Upper lobe of left lung (tissue), 6 donors: ENCODE data around the gene WLS. TPM values are rescaled to one million over a fixed set of nuclear protein-coding genes. Genes with fewer than 3 reads are reported as not detected.

Source experiments
- ATAC-seq, 2 donors: fragments of 200-7000 bp; cut with Tn5 transposase; one replicate each; pipeline ENCODE4 v1.9.1; 2022; ENCODE audit warnings: mild to moderate bottlenecking in 2 of 2, moderate library complexity in 2 of 2; ENCODE audit not compliant: low FRiP score in 2 of 2
- DNase-seq, 2 donors: peaks; one replicate each; pipeline ENCODE4 v3.0.0-alpha.2; 2019 to 2020
- H3K27ac ChIP-seq, 4 donors: fragments of 200-600 bp; sonication (generic); one replicate each; pipeline ENCODE4 v1.5.1; 2016 to 2019
- H3K27me3 ChIP-seq, 4 donors: fragments of 200-600 bp; sonication (generic); one replicate each; pipeline ENCODE4 v1.5.1; 2017 to 2019
- H3K36me3 ChIP-seq, 4 donors: fragments of 200-600 bp; sonication (generic); one replicate each; pipeline ENCODE4 v1.5.1; 2016 to 2019
- H3K4me1 ChIP-seq, 4 donors: fragments of 200-600 bp; sonication (generic); one replicate each; pipeline ENCODE4 v1.5.1; 2018 to 2019
- H3K4me3 ChIP-seq, 4 donors: fragments of 200-600 bp; sonication (generic); one replicate each; pipeline ENCODE4 v1.5.1; 2017 to 2019; ENCODE audit warnings: mild to moderate bottlenecking in 2 of 4, moderate library complexity in 1 of 4
- H3K9me3 ChIP-seq, 4 donors: fragments of 200-600 bp; sonication (generic); one replicate each; pipeline ENCODE4 v1.5.1; 2018 to 2019
- EP300 ChIP-seq, 4 donors: sonication (generic); formaldehyde crosslinking; IDR thresholded peaks; one replicate each; pipeline ENCODE4 v1.5.1; 2017; ENCODE audit warnings: antibody characterized with exemption in 4 of 4, control low read depth in 2 of 4
- POLR2A ChIP-seq, 4 donors: fragments of 450-650 bp; IDR thresholded peaks; one replicate each; pipeline ENCODE4 v1.5.1; 2016 to 2017; ENCODE audit warnings: antibody characterized with exemption in 4 of 4, mild to moderate bottlenecking in 2 of 4
- POLR2AphosphoS5 ChIP-seq, 2 donors: sonication (generic); formaldehyde crosslinking; IDR thresholded peaks; one replicate each; pipeline ENCODE4 v1.5.1; 2017; ENCODE audit warnings: antibody characterized with exemption in 2 of 2
- WGBS, 2 donors: methylation state at CpG; one replicate each; pipeline ENCODE4 v1.1.5; 2017 to 2018; 5-methylcytosine and 5-hydroxymethylcytosine counted together
- total RNA-seq, 6 donors: library from RNA; depleted of rRNA in 4 of 6; stranded (reverse); fragments of >200 nt in 4 of 6; gene quantifications; one replicate each; pipeline versions ENCODE4 v1.1.0 to v1.2.1, GENCODE V29; 2016 to 2021
- TF ChIP-seq, protein P1 (sequence below), 6 experiments: fragments of 450-650 bp in 4 of 6; fragments of 200-600 bp in 2 of 6; sonication (generic) in 2 of 6; IDR thresholded peaks; one replicate each; pipeline ENCODE4 v1.5.1; 2016 to 2019; ENCODE audit warnings: antibody characterized with exemption in 6 of 6
- donor health status: DM: no; HTN: no; CAD: no; lungs with moderate emphysema.
- donor health status: DM: no; HTN: yes; CAD: no; lungs with severe emphysema.

WLS gene
- total RNA-seq, 6 donors from 2014 or later, result 33.5 to 113 (median 61.3) TPM

DNA sequence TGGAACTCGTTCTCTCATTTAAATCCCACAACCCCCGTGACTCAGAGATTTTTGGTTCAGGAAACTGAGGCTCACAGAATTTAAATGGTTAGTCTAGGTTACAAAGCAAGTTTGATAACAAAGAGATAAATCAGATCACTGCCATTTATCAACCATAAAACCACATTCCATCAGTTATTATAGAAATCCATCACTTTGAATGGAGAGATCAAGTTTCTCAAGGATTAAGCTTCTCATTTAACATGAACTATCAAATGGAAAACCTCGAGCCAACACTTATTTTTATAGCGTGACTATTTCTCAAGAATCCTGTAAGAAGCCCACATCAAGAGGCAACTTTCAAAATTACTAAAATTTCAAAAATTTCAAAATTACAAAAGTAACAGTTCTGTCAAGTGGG, 11.9 kb downstream of the WLS start:
- Histone ChIP-seq H3K4me3 (no peak overlapping the region), H3K27ac (no peak overlapping the region), H3K36me3 (no peaks in the 10 kb centered on the region), H3K4me1 (peaks cover 3 to 13% (median 8%) of the 10 kb centered on the region in 4 donors), H3K9me3 (no peaks in the 10 kb centered on the region), H3K27me3 (no peaks in the 10 kb centered on the region)
- WGBS, 2 donors, result 43 to 62% methylated on average over 4 of the region's 4 CpGs
- no peak for TF ChIP-seq POLR2AphosphoS5 (IDR thresholded peaks at IDR 0.05)
- TF ChIP-seq, protein P1, sequence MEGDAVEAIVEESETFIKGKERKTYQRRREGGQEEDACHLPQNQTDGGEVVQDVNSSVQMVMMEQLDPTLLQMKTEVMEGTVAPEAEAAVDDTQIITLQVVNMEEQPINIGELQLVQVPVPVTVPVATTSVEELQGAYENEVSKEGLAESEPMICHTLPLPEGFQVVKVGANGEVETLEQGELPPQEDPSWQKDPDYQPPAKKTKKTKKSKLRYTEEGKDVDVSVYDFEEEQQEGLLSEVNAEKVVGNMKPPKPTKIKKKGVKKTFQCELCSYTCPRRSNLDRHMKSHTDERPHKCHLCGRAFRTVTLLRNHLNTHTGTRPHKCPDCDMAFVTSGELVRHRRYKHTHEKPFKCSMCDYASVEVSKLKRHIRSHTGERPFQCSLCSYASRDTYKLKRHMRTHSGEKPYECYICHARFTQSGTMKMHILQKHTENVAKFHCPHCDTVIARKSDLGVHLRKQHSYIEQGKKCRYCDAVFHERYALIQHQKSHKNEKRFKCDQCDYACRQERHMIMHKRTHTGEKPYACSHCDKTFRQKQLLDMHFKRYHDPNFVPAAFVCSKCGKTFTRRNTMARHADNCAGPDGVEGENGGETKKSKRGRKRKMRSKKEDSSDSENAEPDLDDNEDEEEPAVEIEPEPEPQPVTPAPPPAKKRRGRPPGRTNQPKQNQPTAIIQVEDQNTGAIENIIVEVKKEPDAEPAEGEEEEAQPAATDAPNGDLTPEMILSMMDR (IDR thresholded peaks at IDR 0.05), result no peak
- no peak for TF ChIP-seq EP300 (IDR thresholded peaks at IDR 0.05)
- no peak for TF ChIP-seq POLR2A (IDR thresholded peaks at IDR 0.05)
- DNase-seq (no peak), ATAC-seq (no peak)

DNA sequence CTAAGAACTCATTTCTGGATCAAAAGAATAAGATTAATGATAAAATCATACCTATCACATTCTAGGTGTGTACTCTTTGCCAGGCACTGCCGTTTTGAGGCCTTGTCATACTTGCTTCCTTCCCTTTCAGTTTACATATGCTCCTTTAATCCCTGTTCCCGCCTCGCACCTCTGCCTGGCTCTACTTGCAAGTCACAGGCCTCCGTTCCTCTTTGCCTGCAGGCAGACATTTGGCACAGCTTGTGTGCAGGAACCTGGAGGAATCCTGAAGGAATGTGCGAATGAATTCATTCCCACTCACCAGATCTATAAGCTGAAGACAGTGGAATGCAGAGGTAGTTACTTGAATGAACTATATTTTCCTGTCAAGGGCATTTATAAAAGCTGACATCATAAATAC, 13.8 kb downstream of the WLS start:
- H3K27me3 ChIP-seq, result no peaks in the 10 kb centered on the region
- ATAC-seq (no peak), DNase-seq (no peak)
- H3K4me1 ChIP-seq, result peaks cover 9 to 20% (median 18%) of the 10 kb centered on the region in 4 donors
- no peak overlapping the region for H3K4me3 ChIP-seq
- no peaks in the 10 kb centered on the region for H3K9me3 ChIP-seq
- TF ChIP-seq EP300 (IDR thresholded peaks at IDR 0.05), result no peak
- TF ChIP-seq POLR2AphosphoS5 (IDR thresholded peaks at IDR 0.05), result no peak
- TF ChIP-seq POLR2A (IDR thresholded peaks at IDR 0.05), result no peak
- TF ChIP-seq, protein P1 (IDR thresholded peaks at IDR 0.05), result no peak
- 65 to 71% methylated on average over 5 of the region's 5 CpGs for WGBS, 2 donors
- H3K27ac ChIP-seq, result peak overlapping the region in 1 of 4 donors; percentile 10
- H3K36me3 ChIP-seq, result no peaks in the 10 kb centered on the region

DNA sequence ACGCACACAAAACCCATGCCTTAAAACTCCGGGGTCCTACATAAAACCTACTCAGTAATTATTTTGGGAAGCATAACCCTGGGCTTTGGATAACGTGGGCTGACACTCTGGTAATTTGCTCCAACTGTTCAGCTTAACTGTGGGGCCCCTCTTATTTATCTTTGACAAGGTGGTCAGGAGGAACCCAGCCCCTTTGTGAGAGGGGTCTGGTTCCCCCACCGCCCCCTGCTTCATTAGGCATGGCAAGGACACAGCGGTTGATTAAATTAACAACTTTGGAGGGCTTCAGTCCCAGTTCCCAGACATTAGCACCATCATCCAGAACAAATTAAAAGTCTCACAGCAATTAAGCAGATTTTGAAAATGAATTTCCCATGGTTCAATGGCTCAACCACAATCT, 14.7 kb downstream of the WLS start:
- DNase-seq (no peak), ATAC-seq (no peak)
- Histone ChIP-seq H3K27me3 (no peaks in the 10 kb centered on the region), H3K36me3 (no peaks in the 10 kb centered on the region), H3K4me1 (peaks cover 9 to 21% (median 20%) of the 10 kb centered on the region in 4 donors), H3K9me3 (no peaks in the 10 kb centered on the region), H3K4me3 (no peak overlapping the region), H3K27ac (no peak overlapping the region)
- 93 to 99% methylated on average over 5 of the region's 5 CpGs for WGBS, 2 donors
- TF ChIP-seq POLR2A (IDR thresholded peaks at IDR 0.05) (no peak), POLR2AphosphoS5 (IDR thresholded peaks at IDR 0.05) (no peak), EP300 (IDR thresholded peaks at IDR 0.05) (no peak)
- TF ChIP-seq, protein P1 (IDR thresholded peaks at IDR 0.05), result no peak

DNA sequence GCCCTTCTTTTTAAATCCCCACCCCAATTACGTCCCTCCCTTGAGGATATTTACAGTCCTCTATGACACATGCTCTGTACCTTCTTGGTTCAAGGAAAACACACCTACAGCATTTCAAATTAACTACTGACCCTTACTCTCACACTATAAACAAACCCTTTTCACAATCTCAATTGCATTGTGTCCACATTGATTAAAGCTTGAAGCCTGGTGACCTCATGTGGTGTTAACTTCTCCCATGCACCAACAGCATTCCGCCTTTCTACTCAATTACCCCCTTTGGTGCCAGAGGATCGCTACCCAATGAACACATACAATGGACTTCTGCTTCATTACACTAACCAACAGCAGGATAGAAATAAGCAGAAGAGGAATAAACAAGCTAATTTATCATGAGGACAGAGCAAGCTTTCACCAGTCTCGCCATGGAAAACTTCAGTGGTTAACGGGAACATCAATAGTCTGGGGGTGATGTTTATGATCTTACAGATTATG, 15.2 kb downstream of the WLS start:
- ATAC-seq, result no peak
- TF ChIP-seq POLR2AphosphoS5 (IDR thresholded peaks at IDR 0.05) (no peak), POLR2A (IDR thresholded peaks at IDR 0.05) (no peak), EP300 (IDR thresholded peaks at IDR 0.05) (no peak)
- TF ChIP-seq, protein P1 (IDR thresholded peaks at IDR 0.05), result no peak
- Histone ChIP-seq H3K4me1 (peaks cover 8 to 21% (median 17%) of the 10 kb centered on the region in 4 donors), H3K27me3 (no peaks in the 10 kb centered on the region), H3K36me3 (no peaks in the 10 kb centered on the region), H3K27ac (no peak overlapping the region), H3K4me3 (no peak overlapping the region), H3K9me3 (no peaks in the 10 kb centered on the region)
- no peak for DNase-seq
- 87 to 92% methylated on average over 5 of the region's 5 CpGs for WGBS, 2 donors

DNA sequence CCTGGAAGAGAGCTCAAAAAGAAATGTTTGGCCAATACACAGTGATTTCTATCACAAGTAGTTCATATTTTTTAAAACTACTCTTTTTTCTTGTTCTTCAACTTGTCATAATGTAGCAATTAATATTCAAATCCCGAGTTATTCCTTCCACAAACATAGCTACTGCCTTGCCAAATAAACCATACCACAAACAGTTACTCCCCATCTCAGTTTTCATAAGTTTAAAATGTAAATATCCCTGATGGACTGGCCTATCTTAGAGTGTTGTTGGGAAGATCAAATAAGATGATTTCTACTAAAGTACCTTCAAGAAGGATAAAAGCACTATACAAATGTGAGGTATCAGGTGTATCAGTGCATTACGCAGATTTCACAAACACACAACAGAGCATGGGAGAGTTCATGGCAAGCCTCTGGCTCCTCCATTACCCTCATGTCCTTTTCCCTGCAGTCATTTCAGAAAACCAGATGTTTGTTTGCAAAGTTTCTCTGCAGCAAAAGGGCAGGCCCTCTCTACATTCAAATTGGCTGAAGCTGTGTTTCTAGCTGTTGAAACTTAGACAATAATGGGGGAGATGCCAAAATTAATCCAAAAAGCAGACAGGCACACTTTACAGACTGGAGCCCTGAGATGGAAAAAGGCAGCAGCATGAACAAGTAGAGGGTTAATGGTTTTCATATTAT, 16.1 kb downstream of the WLS start:
- H3K9me3 ChIP-seq, result no peaks in the 10 kb centered on the region
- ATAC-seq (no peak), DNase-seq (no peak)
- H3K36me3 ChIP-seq, result no peaks in the 10 kb centered on the region
- TF ChIP-seq, protein P1 (IDR thresholded peaks at IDR 0.05), result no peak
- no peak for TF ChIP-seq POLR2A (IDR thresholded peaks at IDR 0.05)
- TF ChIP-seq EP300 (IDR thresholded peaks at IDR 0.05), result no peak
- TF ChIP-seq POLR2AphosphoS5 (IDR thresholded peaks at IDR 0.05), result no peak
- H3K27me3 ChIP-seq, result no peaks in the 10 kb centered on the region
- H3K27ac ChIP-seq, result peak overlapping the region in 1 of 4 donors; percentile 53
- H3K4me1 ChIP-seq, result peaks cover 0 to 21% (median 12%) of the 10 kb centered on the region in 4 donors
- WGBS, 2 donors, result 66 to 81% methylated on average over 2 of the region's 2 CpGs
- H3K4me3 ChIP-seq, result no peak overlapping the region
